UCSD-AML1 (cell line): ENCODE measurements around the gene AFAP1.

Source experiments
- DNase-seq: peaks from one replicate; lab custom pipeline; 2025; ENCODE audit not compliant: unreplicated experiment; lab: John Stamatoyannopoulos, UW

Gene AFAP1

DNA sequence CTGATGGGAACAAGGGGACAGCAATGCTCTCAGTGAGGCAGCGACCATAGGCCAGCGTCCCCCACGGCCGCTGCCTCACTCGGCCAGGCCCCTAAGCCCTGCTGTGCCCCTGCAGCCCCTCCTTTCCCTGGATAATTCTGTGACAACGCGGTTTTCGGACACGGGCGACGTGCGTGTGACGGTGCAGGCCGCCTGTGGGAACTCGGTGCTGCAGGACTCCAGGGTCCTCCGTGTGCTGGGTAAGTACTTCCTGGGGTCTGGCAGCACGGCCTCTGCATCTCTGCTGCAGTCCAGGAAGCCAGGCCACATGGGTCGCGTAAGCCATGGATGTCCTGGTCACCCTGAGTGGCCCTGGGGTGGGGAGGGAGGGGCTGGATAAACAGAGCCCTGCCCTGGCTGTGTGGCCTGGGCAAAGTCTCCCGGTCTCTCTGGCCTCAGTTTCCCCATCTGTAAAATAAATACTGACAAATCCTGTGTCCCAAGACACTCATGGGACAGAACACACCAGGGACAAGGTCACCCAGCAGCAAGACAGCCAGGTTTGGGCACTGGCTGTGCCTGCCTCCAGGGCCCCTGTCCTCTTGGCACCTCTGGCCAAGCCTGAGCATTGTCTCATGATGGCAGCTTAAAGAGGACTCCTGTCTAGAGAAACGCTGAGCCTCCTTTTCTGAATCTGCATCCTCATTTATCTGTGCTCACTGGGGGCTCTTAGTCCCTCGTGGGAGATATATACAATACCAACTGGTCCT lies 212.8 kb downstream of the AFAP1 start:
- DNase-seq, result no peak

DNA sequence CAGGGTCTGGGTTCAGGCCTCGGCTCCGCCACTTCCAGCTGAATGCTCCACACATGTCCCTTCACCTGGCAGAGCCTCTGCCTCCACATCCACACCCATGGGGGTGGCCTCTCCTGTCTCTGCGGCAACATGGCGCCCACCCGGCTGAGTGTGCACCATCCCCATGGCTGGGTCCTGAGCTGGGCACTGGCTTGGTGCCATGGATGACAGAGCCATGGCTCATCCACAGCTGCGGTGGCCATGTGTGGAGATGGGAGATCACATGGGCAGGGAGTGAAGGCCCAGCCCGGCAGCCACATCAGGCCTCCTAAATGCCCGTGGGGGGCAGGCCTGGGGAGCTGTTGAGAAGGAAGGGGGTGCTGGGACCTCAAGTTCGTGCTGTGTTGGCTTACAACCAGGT lies 213.7 kb downstream of the AFAP1 start:
- DNase-seq, result no peak

GRCh38 chr4:7723625-7724024 lies 216.0 kb downstream of the AFAP1 start:
- DNase-seq, result no peak

DNA sequence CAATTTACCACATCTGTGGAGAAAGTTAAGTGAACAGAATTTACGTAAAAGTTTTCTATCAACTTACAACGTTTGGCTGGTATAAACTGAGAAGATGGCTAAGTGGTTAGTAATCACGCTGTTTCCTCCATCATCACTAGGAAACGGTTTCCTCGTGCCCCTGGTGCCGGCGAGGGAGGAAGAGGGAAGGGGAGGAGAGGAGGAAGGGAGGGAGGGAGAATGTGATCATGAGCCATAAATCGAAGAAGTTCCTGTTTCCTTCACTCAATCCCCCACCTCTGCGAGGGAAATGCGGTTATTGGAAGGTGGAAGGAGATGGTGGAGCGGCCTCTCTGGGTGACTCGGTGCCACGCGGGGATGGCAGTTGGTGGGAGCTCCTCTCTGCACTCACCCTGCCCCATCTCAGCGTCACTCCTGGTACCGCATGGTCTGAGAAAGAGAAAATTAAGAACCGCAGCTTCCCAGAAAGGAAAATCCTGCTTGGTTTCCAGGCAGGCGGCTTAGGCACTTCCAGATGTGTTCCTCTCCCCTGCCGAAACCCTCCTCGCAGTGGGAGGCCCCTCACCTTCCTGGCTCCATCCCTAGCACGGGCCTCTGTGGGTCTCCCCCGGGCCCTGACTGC lies 216.8 kb downstream of the AFAP1 start:
- DNase-seq, result peak; percentile 44

- no peak for DNase-seq
Observed at GRCh38 chr4:7721984-7722551, 217.6 kb downstream of the AFAP1 start.

GRCh38 chr4:7719354-7720174 lies 220.1 kb downstream of the AFAP1 start:
- DNase-seq, result peak; percentile 60

- no peak for DNase-seq
Observed at GRCh38 chr4:7717946-7718490, 221.6 kb downstream of the AFAP1 start.

- DNase-seq, result no peak
Observed at GRCh38 chr4:7717161-7717560, 222.5 kb downstream of the AFAP1 start.

DNA sequence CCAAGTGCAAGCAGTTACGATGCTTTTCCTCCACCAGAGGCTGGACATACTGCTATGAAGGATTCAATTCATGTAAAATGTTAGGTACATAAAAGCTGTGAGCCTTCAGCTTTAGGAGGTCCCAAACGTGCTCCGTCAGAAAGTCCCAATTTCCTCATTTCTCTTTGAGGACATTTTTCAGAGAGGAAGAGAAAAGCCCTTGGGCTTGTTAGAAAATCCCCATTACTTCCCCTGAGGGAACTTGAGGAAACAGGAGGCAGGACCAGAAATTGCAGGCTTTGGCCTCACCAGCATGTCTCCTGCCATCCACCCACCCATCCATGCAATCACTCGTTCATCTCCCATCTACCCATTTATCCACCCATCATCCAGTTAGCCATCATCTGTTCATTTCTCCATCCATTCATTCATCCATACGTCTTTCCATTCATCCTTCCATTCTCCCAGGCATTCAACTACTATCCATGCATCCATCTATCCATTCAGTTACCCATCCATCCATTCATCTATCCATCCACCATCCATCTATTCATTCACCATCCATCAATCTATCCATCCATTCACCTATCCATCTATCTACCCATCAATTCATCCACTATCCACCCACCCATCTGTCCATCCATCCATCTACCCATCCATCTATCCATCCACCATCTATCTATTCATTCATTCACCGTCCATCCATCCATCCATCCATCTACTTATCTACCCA lies 223.5 kb downstream of the AFAP1 start:
- DNase-seq, result no peak

- no peak for DNase-seq
Observed at GRCh38 chr4:7715271-7716009, 224.2 kb downstream of the AFAP1 start.

DNA sequence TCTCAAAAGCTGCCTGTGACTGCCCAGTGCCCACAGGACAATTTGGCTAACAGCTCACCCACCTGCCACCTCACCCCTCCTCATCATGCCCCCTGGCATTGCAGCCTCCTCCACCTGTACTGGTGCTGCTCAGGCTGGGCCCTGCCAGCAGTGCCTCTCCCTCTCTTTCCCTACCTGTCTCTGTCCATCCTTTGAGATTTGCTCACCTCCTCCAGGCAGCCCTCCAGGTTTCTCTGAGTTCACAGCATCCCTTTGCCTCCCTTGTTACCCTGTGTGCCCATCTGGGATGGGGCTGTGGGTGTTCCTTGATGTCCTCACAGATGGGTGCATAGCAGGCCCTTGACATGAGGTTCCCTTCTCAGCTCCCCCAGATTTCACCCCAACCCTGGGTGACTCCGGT lies 224.9 kb downstream of the AFAP1 start:
- no peak for DNase-seq

- no peak for DNase-seq
Observed at GRCh38 chr4:7714176-7714575, 225.5 kb downstream of the AFAP1 start.

DNA sequence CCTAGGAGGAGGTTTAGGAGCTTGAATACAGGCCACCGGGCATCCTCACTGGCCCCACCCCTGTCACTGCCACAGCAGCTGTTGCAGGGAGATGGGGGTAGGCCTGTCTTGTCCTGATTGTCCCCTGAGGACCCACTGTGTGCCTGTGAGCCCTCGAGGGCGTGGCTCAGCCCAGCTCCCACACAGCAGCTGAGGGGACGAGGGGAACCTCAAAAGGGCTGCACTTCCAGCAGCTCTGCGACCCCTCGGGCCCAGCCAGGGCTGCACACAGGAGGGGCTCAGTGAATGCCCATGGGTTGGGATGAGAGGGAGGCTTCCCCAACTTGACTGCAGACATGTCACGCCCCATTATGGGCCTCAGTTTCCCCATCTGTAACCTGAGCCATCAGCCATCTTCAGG lies 225.9 kb downstream of the AFAP1 start:
- DNase-seq, result no peak

DNA sequence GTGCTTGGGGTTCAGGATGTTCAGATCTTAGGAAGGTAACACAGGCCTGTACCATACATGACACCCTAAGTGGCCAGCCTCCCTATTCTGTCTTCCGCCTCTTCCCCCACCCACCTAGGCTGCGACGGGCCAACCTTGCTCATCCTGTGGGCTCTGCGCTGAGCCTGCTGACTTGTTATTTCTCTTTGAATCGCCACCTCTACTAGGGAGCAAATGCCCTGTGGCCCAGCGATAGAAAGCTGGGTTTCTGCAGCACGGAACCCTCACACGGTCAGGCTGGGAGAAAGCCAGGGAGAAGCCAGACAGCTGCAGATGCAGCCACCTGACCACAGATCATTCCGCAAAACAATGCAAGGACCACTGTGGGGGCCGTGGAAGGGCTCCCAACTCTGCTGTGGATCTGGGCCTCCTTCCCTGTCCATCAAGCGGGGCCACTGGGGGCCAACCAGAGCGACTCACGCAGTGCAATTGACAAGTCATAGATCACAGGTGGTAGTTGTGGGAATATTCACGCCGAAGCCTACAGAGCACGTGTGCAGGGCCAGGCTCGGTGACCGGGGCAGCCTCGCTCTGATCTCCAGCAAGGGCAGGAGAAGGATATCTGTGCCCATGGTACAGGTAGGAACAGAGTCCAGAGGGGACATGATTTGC lies 227.5 kb downstream of the AFAP1 start:
- no peak for DNase-seq

DNA sequence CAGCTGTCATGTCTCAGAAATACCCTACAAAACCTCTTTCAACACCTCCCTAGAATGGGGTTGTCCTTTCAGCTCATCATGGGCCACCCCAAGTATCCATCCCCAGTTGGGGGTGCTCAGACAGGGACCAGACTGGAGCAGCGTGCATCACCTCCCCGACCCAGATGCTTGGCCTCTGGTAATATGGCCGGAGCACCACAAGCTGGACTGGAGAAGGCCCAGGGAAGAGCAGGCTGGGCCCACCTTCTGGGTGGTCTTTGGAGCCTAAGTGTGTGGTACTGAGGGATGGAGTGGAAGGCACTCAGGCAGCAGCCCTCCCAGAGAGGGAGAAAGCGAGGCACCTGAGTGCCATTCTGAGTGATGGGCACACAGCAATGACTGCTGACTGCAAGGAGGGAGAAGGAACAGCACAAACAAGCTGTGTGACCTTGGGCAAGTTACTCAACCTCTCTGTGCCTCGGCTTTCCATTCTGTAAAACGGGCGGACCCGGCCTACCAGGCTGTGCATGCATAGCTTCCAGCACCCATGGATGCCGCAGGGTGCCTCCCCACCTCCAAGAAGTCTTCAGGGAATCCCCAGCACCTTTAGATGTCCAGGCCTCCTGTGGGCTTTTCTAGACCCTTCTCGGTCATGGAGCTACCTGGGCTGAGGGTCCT lies 228.2 kb downstream of the AFAP1 start:
- DNase-seq, result no peak

- DNase-seq, result no peak
Observed at GRCh38 chr4:7710576-7711306, 228.9 kb downstream of the AFAP1 start.

DNA sequence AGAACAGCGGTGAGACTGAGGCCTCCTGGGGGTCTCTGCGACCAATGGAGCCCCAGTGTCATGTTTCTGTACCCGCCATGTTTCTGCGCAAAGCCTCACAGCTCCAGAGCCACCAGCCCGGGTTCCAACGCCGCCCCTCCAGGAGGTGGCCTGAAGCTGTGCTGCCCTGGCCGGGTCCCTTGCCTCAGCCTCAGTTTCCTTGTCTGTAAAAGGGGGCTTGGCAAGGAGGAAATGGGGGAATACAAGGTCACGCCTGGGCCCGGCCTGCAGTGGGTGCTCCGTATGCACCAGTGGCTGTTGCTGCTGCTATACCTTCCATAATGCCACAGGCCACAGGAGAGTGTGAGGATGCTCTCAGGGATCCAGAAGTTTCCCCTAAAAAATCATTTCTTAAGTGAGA lies 229.5 kb downstream of the AFAP1 start:
- DNase-seq, result no peak

DNA sequence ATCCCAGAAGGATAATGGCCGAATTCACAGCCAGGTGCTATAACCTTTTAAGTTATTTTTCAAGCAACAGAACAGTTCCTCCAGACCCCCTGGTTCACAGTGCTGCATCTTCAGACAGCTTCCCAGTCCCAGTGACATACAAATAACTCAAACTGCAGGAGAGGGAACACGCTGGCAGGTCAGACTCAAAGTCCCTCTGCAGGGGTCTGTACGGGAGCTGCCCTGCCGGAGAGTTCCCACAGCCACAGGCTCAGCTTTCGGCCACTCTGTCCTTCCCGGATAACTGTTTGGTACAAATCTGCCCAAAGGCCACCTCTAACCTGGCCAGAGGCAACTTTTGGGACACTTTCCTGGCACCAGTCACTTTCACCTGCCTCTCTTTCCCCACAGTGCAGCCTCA lies 230.2 kb downstream of the AFAP1 start:
- DNase-seq, result no peak
